Fibroblast of lung (primary cell): ENCODE results near the gene TSC22D1. TPM values are rescaled to one million over a fixed set of nuclear protein-coding genes. Genes with fewer than 3 reads are reported as not detected.

Experiments used
- DNase-seq, 2 donors: peaks; one replicate each; pipeline versions ENCODE4 v3.0.0 to v3.0.0-alpha.2; 2010; ENCODE audit warnings: low read depth in 2 of 2
- H2AFZ ChIP-seq: 2 replicates; pipeline ENCODE4 v1.5.1; 2012; ENCODE audit warnings: low read length, control low read depth, inconsistent platforms
- H3K27ac ChIP-seq: 2 replicates; pipeline ENCODE4 v1.5.1; 2011; ENCODE audit warnings: low read length, control low read depth; ENCODE audit not compliant: insufficient read depth
- H3K27me3 ChIP-seq: 2 replicates; pipeline ENCODE4 v1.5.1; 2011; ENCODE audit warnings: mild to moderate bottlenecking, low read length; ENCODE audit not compliant: control insufficient read depth, insufficient read depth
- H3K36me3 ChIP-seq: 2 replicates; pipeline ENCODE4 v1.5.1; 2011; ENCODE audit warnings: low read length; ENCODE audit not compliant: control insufficient read depth, insufficient read depth
- H3K4me1 ChIP-seq: 2 replicates; pipeline ENCODE4 v1.5.1; 2011; ENCODE audit warnings: low read length; ENCODE audit not compliant: control insufficient read depth, insufficient read depth; ENCODE audit errors: extremely low read depth
- H3K4me2 ChIP-seq: 2 replicates; pipeline ENCODE4 v1.5.1; 2011; ENCODE audit warnings: low read length, control low read depth; ENCODE audit not compliant: insufficient read depth; ENCODE audit errors: extremely low read depth
- H3K4me3 ChIP-seq, 4 experiments: fragments of 200-600 bp in 1 of 4; sonication (generic) in 1 of 4; replicated peaks in 1 of 4; 2 replicates each; pipeline ENCODE4 v1.5.1; 2011 to 2016; ENCODE audit warnings: low read length in 4 of 4, low read depth in 3 of 4, mild to moderate bottlenecking in 3 of 4, control low read depth in 2 of 4, inconsistent platforms in 1 of 4, mixed read lengths in 1 of 4; ENCODE audit not compliant: insufficient read depth in 1 of 4; ENCODE audit errors: control extremely low read depth in 1 of 4
- H3K79me2 ChIP-seq: 2 replicates; pipeline ENCODE4 v1.5.1; 2012; ENCODE audit warnings: mild to moderate bottlenecking, low read length, inconsistent platforms; ENCODE audit not compliant: control insufficient read depth, insufficient read depth
- H3K9ac ChIP-seq: 2 replicates; pipeline ENCODE4 v1.5.1; 2011; ENCODE audit warnings: mild to moderate bottlenecking, low read length, control low read depth; ENCODE audit not compliant: insufficient read depth
- H3K9me3 ChIP-seq: 2 replicates; pipeline ENCODE4 v1.5.1; 2012; ENCODE audit warnings: low read depth, low read length; ENCODE audit not compliant: control insufficient read depth, insufficient read depth
- H4K20me1 ChIP-seq: 2 replicates; pipeline ENCODE4 v1.5.1; 2011; ENCODE audit warnings: low read length; ENCODE audit not compliant: control insufficient read depth, insufficient read depth; ENCODE audit errors: extremely low read depth
- CTCF ChIP-seq, 2 donors: IDR thresholded peaks in 1 of 2; conservative IDR thresholded peaks in 1 of 2; 1 replicate in 1 of 2; 2 replicates in 1 of 2; pipeline ENCODE4 v1.5.1; 2011 to 2012; ENCODE audit warnings: low read length in 2 of 2, control low read depth in 1 of 2, inconsistent platforms in 1 of 2, low read depth in 1 of 2, mild to moderate bottlenecking in 1 of 2
- EZH2 ChIP-seq: IDR thresholded peaks from 2 replicates; pipeline ENCODE4 v1.5.1; 2012; ENCODE audit warnings: low read length, control low read depth, mild to moderate bottlenecking; ENCODE audit errors: missing control alignments
- polyA plus RNA-seq, 2 donors: library from polyadenylated mRNA; depleted of rRNA in 1 of 2; stranded (reverse) in 1 of 2; unstranded in 1 of 2; fragments of >200 nt; gene quantifications; 2 replicates each; pipeline ENCODE4 v1.2.1, GENCODE V29; 2011 to 2012; ENCODE audit warnings: missing spikeins in 1 of 2
- total RNA-seq: library from RNA; depleted of rRNA; stranded (reverse); fragments of >200 nt; gene quantifications from 2 replicates; pipeline ENCODE4 v1.2.1, GENCODE V29; 2014

TSC22D1 gene
- total and polyA plus RNA-seq, 2 donors (not counting 1 experiment from before 2014, with no cell fraction given): 80.4 to 97.6 TPM

DNA sequence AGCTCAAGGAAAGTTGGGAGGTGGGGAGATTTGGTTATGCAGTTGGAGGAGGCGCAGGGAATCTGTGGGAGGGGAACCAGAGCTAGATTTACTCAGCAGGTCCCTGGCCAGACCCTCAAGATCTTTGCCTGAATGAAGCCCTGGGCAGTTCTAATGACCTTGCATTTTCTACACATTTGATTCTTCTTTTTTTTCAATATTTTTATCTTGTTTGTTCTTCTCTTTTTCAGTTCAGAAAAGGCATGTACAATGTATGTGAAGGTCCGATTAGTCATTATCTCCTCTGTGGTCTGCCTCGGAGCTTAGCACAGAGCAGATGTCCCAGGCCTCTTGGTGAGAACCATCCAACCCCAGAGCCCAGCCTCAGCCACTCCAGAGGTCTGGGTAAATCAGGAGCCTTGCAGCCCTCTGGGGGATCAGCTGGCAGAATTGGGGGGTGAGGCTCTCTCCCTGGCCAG lies 178.3 kb downstream of the TSC22D1 start:
- DNase-seq: no peak
- H3K27ac ChIP-seq: no peak overlapping the region
- no peak overlapping the region for H3K4me2 ChIP-seq

DNA sequence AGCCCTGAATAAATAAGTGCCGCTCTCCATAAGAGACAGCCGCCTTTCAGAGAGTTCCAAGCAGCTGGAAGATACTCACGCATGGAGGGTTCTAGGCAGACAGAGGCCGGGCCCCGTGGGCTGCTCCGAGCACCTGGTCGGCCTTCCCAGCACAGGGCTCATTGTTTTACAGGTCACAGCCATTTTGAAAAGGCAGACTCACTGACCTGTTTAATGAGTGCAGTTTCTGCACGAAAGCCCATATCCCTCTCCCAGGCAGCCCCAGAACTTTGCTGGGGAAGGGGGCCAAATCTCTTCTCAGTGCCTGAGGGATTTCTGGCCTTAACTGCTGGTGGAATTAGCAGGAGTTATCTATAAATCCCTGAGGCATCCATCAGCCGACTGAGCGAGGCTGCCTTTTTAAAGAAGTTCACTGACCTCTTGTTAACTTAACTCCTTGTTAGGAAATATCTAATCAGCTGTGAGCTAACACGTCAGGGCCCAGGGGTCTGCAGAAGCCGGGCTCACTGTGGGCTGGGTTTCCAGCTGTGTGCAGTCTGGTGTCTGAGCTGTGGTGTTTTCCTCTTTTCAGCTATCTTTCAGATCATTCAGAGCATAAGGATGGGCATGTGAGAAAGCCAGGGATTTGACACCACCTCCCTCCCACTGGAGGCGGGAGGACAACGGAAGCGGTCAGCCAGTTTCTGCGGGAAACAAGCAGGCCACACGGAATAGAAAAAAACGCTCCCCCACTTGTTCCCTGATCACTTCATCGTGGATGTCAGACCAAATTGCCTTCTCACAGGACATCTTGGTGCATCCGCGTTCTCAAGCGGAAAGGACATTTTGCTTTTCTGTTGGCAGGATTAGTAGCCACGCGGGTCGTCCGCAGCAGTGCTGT lies 179.2 kb downstream of the TSC22D1 start:
- DNase-seq: peak; percentile 45 to 73
- Histone ChIP-seq H3K27ac (no peak overlapping the region), H3K4me2 (peak overlapping the region; percentile 19), H3K9me3 (no peaks in the 10 kb centered on the region), H3K9ac (no peak overlapping the region), H4K20me1 (no peaks in the 10 kb centered on the region), H3K27me3 (no peaks in the 10 kb centered on the region), H2AFZ (no peak overlapping the region), H3K79me2 (no peaks in the 10 kb centered on the region), H3K36me3 (no peaks in the 10 kb centered on the region), H3K4me3 (no peak overlapping the region), H3K4me1 (no peaks in the 10 kb centered on the region)
- TF ChIP-seq EZH2: no peak
- no peak for TF ChIP-seq CTCF (conservative IDR thresholded peaks at IDR 0.05 in 1 of 2, IDR thresholded peaks at IDR 0.05 in 1 of 2; ENCODE audit: low read depth in 1 of 2, low read length in 2 of 2)

More for the DNA sequence above, 178.3 kb downstream of the TSC22D1 start:
- H3K4me3 ChIP-seq: no peak overlapping the region
- no peaks in the 10 kb centered on the region for H3K79me2 ChIP-seq
- H3K4me1 ChIP-seq: no peaks in the 10 kb centered on the region
- no peak overlapping the region for H3K9ac ChIP-seq
- H3K36me3 ChIP-seq: no peaks in the 10 kb centered on the region
- no peak overlapping the region for H2AFZ ChIP-seq
- H4K20me1 ChIP-seq: no peaks in the 10 kb centered on the region
- no peaks in the 10 kb centered on the region for H3K9me3 ChIP-seq
- TF ChIP-seq EZH2 (no peak), CTCF (conservative IDR thresholded peaks at IDR 0.05 in 1 of 2, IDR thresholded peaks at IDR 0.05 in 1 of 2; ENCODE audit: low read depth in 1 of 2, low read length in 2 of 2) (no peak)
- no peaks in the 10 kb centered on the region for H3K27me3 ChIP-seq

DNA sequence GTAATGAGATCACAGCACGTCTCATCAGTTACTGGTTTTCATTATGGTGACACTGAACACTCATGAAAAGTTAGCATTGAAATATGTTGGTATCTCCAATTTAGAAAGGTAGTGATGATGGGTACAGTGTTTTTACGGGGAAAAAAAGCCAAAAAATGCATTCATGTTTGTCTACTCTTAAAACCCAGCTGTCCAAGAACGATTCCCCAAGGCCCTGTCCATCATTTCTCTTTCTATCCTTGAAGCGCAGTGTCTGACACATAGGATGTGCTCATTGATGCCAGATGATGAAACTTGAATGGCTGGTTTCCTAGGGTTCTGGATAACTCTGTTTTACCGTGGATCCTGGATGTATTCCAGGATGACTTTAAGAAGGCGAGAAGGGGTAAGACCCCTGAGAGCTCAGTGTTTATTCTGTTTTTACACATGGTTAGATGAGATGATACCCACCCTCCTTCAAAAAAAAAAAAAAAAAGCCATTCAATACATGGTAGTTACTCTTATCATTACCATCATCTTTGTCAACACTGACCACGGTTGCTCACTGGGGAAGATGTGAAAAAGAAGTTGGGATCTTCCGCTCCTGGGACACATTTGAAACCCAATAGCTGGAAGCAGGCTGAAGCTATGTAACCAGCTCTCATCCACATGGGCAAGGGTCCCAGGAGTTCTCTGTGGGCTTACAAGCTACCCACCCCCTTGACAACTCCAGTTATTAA lies 180.0 kb downstream of the TSC22D1 start:
- TF ChIP-seq EZH2 (no peak), CTCF (conservative IDR thresholded peaks at IDR 0.05 in 1 of 2, IDR thresholded peaks at IDR 0.05 in 1 of 2; ENCODE audit: low read depth in 1 of 2, low read length in 2 of 2) (no peak)
- Histone ChIP-seq H3K9me3 (no peaks in the 10 kb centered on the region), H3K4me3 (no peak overlapping the region), H3K9ac (no peak overlapping the region), H2AFZ (no peak overlapping the region), H3K4me2 (no peak overlapping the region), H3K27ac (no peak overlapping the region), H3K4me1 (no peaks in the 10 kb centered on the region), H3K27me3 (no peaks in the 10 kb centered on the region), H3K79me2 (no peaks in the 10 kb centered on the region), H4K20me1 (no peaks in the 10 kb centered on the region), H3K36me3 (no peaks in the 10 kb centered on the region)
- DNase-seq: no peak
